K562 (cell line): ENCODE data around the gene PDE6B. TPM values are rescaled to one million over a fixed set of nuclear protein-coding genes. Genes with fewer than 3 reads are reported as not detected.

Experiments
- ATAC-seq: fragments of 200-7000 bp; cut with Tn5 transposase; 3 replicates; pipeline ENCODE4 v1.9.1; 2020; ENCODE audit warnings: moderate library complexity
- BruUV-seq: library from RNA; stranded (reverse); fragments of 400-500 nt; replicated peaks from 2 replicates; lab custom pipeline; 2021; lab: Mats Ljungman, UMichigan
- CTCF ChIA-PET: fragments of 300-600 bp; formaldehyde crosslinking; extraction: SDS; loops from one replicate; lab custom pipeline; 2021; ENCODE audit warnings: low intra/inter-chr PET ratio; lab: Yijun Ruan, JAX
- POLR2A ChIA-PET: fragments of 300-600, 350-650 bp; sonication (Branson Sonifier 250); formaldehyde crosslinking; extraction: SDS; loops from one replicate; lab custom pipeline; 2021; ENCODE audit warnings: antibody characterized with exemption, inconsistent platforms; lab: Yijun Ruan, JAX
- DNase-seq, 4 experiments: peaks; one replicate each; pipeline versions ENCODE4 v3.0.0 to v3.0.0-alpha.2; 2011 to 2018; ENCODE audit warnings: low spot score in 3 of 4, mixed read lengths in 3 of 4; ENCODE audit errors: extremely low read depth in 1 of 4
- FAIRE-seq: peaks from 2 replicates; lab custom pipeline; 2011; peaks lifted over from hg19 to GRCh38; lab: Jason Lieb, UNC
- H2AFZ ChIP-seq: 2 replicates; pipeline ENCODE4 v1.6.0; 2011; ENCODE audit warnings: low read depth, low read length, control low read depth, inconsistent platforms
- H3K27ac ChIP-seq: fragments of 200-600 bp; 3 replicates; pipeline ENCODE4 v1.8.0; 2011; ENCODE audit warnings: low read depth, mild to moderate bottlenecking, control low read depth, inconsistent platforms, low read length, moderate library complexity, mixed read lengths; ENCODE audit errors: extremely low read depth
- H3K27me3 ChIP-seq, 2 experiments: fragments of 300-600 bp in 1 of 2; 2 replicates in 1 of 2; 3 replicates in 1 of 2; pipeline versions ENCODE4 v1.6.0 to v1.8.0; 2011; ENCODE audit warnings: inconsistent platforms in 2 of 2, low read length in 2 of 2, mild to moderate bottlenecking in 1 of 2, mixed read lengths in 1 of 2, moderate library complexity in 1 of 2; ENCODE audit not compliant: control insufficient read depth in 2 of 2, insufficient read depth in 2 of 2
- H3K36me3 ChIP-seq: fragments of 300-600 bp; 3 replicates; pipeline ENCODE4 v1.8.0; 2011; ENCODE audit warnings: mild to moderate bottlenecking, low read length, inconsistent platforms; ENCODE audit not compliant: control insufficient read depth, insufficient read depth
- H3K4me1 ChIP-seq, 2 experiments: fragments of 200-600 bp in 1 of 2; replicated peaks in 1 of 2; 2 replicates in 1 of 2; 3 replicates in 1 of 2; pipeline versions ENCODE4 v1.5.1 to v1.8.0; 2011; ENCODE audit warnings: inconsistent platforms in 2 of 2, low read length in 2 of 2, mild to moderate bottlenecking in 1 of 2, mixed read lengths in 1 of 2, moderate library complexity in 1 of 2; ENCODE audit not compliant: control insufficient read depth in 2 of 2, insufficient read depth in 2 of 2
- H3K4me2 ChIP-seq: 2 replicates; pipeline ENCODE4 v1.6.1; 2011; ENCODE audit warnings: low read length, control low read depth, inconsistent platforms, mixed read lengths; ENCODE audit not compliant: insufficient read depth
- H3K4me3 ChIP-seq: fragments of 200-600 bp; sonication (generic), shearing (Covaris generic); 2 replicates; pipeline ENCODE4 v1.5.1; 2016; ENCODE audit warnings: control low read depth, inconsistent platforms
- H3K79me2 ChIP-seq: fragments of 200-600 bp; 3 replicates; pipeline ENCODE4 v1.8.0; 2011; ENCODE audit warnings: low read length, inconsistent platforms; ENCODE audit not compliant: control insufficient read depth, insufficient read depth
- H3K9ac ChIP-seq, 2 experiments: 2 replicates each; pipeline versions ENCODE4 v1.6.0 to v1.6.1; 2011; ENCODE audit warnings: low read depth in 2 of 2, low read length in 2 of 2, control low read depth in 1 of 2, inconsistent platforms in 1 of 2, mild to moderate bottlenecking in 1 of 2, mixed read lengths in 1 of 2; ENCODE audit not compliant: insufficient read depth in 1 of 2
- H3K9me1 ChIP-seq: one replicate; pipeline ENCODE4 v1.6.0; 2011; ENCODE audit warnings: inconsistent platforms, mild to moderate bottlenecking, low read length, moderate library complexity; ENCODE audit not compliant: control insufficient read depth, insufficient read depth
- H3K9me3 ChIP-seq: replicated peaks from 2 replicates; pipeline ENCODE4 v1.5.1; 2011; ENCODE audit warnings: low read depth, low read length, inconsistent platforms; ENCODE audit not compliant: control insufficient read depth, insufficient read depth
- H4K20me1 ChIP-seq: replicated peaks from 2 replicates; pipeline ENCODE4 v1.6.1; 2011; ENCODE audit warnings: low read length, inconsistent platforms, mixed read lengths; ENCODE audit not compliant: control insufficient read depth, insufficient read depth
- HDGF ChIP-seq: fragments of 450-650 bp; IDR thresholded peaks from 2 replicates; pipeline ENCODE4 v1.6.1; 2016
- NR2C2 ChIP-seq, 2 experiments: fragments of 200-800 bp in 1 of 2; sonication (Bioruptor generic) in 1 of 2; sonication (generic) in 1 of 2; formaldehyde crosslinking in 1 of 2; IDR thresholded peaks; 2 replicates each; pipeline versions ENCODE4 v1.6.1 to v1.8.0; 2016 to 2022; ENCODE audit warnings: mild to moderate bottlenecking in 1 of 2, missing compliant biosample characterization in 1 of 2, missing genetic modification characterization in 1 of 2, missing genetic modification reagents in 1 of 2
- SREBF1 ChIP-seq: fragments of 150-350 bp; IDR thresholded peaks from 2 replicates; pipeline ENCODE4 v1.6.1; 2014; ENCODE audit warnings: antibody characterized with exemption, low read depth, low read length, borderline replicate concordance
- ZNF699 ChIP-seq: fragments of 250-450 bp; sonication (Bioruptor Pico); IDR thresholded peaks from 2 replicates; pipeline ENCODE4 v1.8.0; 2021; ENCODE audit warnings: mild to moderate bottlenecking, moderate library complexity; ENCODE audit not compliant: insufficient replicate concordance
- WGBS: fragments of 100-300 bp; shearing (Covaris generic); methylation state at CpG from one replicate; pipeline ENCODE4 v1.1.6; 2016; ENCODE audit warnings: low coverage, mixed read lengths; ENCODE audit not compliant: insufficient coverage; ENCODE audit errors: missing lambda C conversion rate; 5-methylcytosine and 5-hydroxymethylcytosine counted together
- in situ Hi-C: fragments of 300-500 bp; cut with MboI; formaldehyde crosslinking; loops from 4 replicates; pipeline ENCODE4 v1.15.0; 2018; ENCODE audit warnings: inconsistent platforms, mixed read lengths
- intact Hi-C: fragments of 100-400 bp; cut with micrococcal nuclease; formaldehyde crosslinking; loops from 2 replicates; pipeline ENCODE4 v1.14.2; 2022
- polyA plus RNA-seq, 8 experiments: library from polyadenylated mRNA; depleted of rRNA in 4 of 8; stranded (reverse) in 5 of 8; unstranded in 3 of 8; fragments of >200 nt; fragmentation: Nextera tagmentation in 2 of 8; fragmentation: Illumina TruSeq in 1 of 8; extraction: Ambion mirVana in 2 of 8; extraction: Trizol in 1 of 8; gene quantifications; 2 replicates each; pipeline versions ENCODE4 v1.2.1 to v1.2.3, GENCODE V29; 2011 to 2014; ENCODE audit warnings: inconsistent platforms in 1 of 8, missing spikeins in 1 of 8
- total RNA-seq, 7 experiments: library from RNA; depleted of rRNA in 6 of 7; stranded (reverse); fragments of >200 nt in 6 of 7; fragmentation: Illumina TruSeq in 2 of 7; extraction: Trizol in 2 of 7; gene quantifications; 2 replicates each; pipeline versions ENCODE4 v1.2.1 to v1.2.3, GENCODE V29; 2011 to 2021; ENCODE audit warnings: low replicate concordance in 1 of 7

PDE6B gene
- total and polyA plus RNA-seq, 9 of the 15 experiments (the other 6 are each of a cell fraction or from before 2014, with no cell fraction given): 0.04 TPM; not detected in 8

DNA sequence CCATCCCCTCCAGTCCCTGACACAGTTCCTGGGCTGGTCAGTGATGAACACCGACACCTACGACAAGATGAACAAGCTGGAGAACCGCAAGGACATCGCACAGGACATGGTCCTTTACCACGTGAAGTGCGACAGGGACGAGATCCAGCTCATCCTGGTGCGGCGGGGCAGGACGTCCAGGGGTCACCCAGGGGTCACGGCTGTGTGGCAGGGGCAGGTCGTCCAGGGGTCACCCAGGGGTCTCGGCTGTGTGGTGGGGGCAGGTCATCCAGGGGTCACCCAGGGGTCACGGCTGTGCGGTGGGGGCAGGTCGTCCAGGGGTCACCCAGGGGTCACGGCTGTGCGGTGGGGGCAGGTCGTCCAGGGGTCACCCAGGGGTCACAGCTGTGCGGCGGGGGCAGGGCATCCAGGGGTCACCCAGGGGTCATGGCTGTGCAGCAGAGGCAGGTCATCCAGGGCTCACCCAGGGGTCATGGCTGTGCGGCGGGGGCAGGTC, 32.0 kb downstream of the PDE6B start (continued):
- no peak for TF ChIP-seq SREBF1
- TF ChIP-seq HDGF: no peak

- 15% methylated on average over 13 of the region's 27 CpGs for WGBS
- H3K9me3 ChIP-seq: peaks cover 3% of the 10 kb centered on the region; the same call in 1 of the 2 replicates
- H3K9ac ChIP-seq: no peak overlapping the region
- TF ChIP-seq ZNF699 (CRISPR knock-in tag) (no peak), NR2C2 (CRISPR knock-in tag; IDR thresholded peaks at IDR 0.05) (no peak), NR2C2 (tag; IDR thresholded peaks at IDR 0.05) (peak; percentile 62)
- TF ChIP-seq, all 486 proteins: peak for 1
- intact Hi-C loops (no loop called here), in situ Hi-C loops (no loop called here)
- no peaks in the 10 kb centered on the region for H3K36me3 ChIP-seq
- CTCF ChIA-PET: no interaction called here
- H3K27me3 ChIP-seq: peaks cover 20 to 44% of the 10 kb centered on the region in 2 experiments; a peak in 4 of 5 replicates
- no peaks in the 10 kb centered on the region for H3K9me1 ChIP-seq
- POLR2A ChIA-PET: interaction anchor here (1.0 kb wide), 1 partner anchor 43 kb away, joined by 3 read pairs; no protein-coding TSS in a partner anchor
- H3K79me2 ChIP-seq: no peaks in the 10 kb centered on the region
- H2AFZ ChIP-seq: no peak overlapping the region
- H3K27ac ChIP-seq: no peak overlapping the region
- peaks cover 0 to 56% of the 10 kb centered on the region in 2 experiments; a peak in 2 of 5 replicates for H3K4me1 ChIP-seq
- H3K4me2 ChIP-seq: no peak overlapping the region
- H3K4me3 ChIP-seq: no peak overlapping the region
- DNase-seq (no peak), FAIRE-seq (no peak), ATAC-seq (no peak)
- BruUV-seq: no TSS peak
- no peaks in the 10 kb centered on the region for H4K20me1 ChIP-seq
These were observed 32.7 kb downstream of the PDE6B start for GRCh38 chr4:657834-658667.
